PFSK-1 (cell line): Measurements from ENCODE around the gene RFNG.

Experiments
- FOXP2 ChIP-seq: optimal IDR thresholded peaks from 2 replicates; pipeline ENCODE3; 2011; ENCODE audit warnings: borderline replicate concordance, control low read depth, inconsistent platforms; ENCODE audit not compliant: insufficient read depth; ENCODE audit errors: extremely low read length, extremely low read depth
- POLR2AphosphoS5 ChIP-seq: IDR thresholded peaks from 2 replicates; pipeline ENCODE4 v1.6.1; 2012; ENCODE audit warnings: low read depth, mild to moderate bottlenecking, control low read depth, low read length, moderate library complexity
- REST ChIP-seq, 2 experiments: IDR thresholded peaks; 2 replicates each; pipeline versions ENCODE4 v1.6.1 to v1.8.0; 2011 to 2012; ENCODE audit warnings: low read depth in 2 of 2, low read length in 2 of 2, control low read depth in 1 of 2, inconsistent platforms in 1 of 2, mild to moderate bottlenecking in 1 of 2, moderate library complexity in 1 of 2; ENCODE audit not compliant: insufficient read depth in 1 of 2
- SIN3A ChIP-seq: IDR thresholded peaks from 2 replicates; pipeline ENCODE4 v1.6.1; 2012; ENCODE audit warnings: mild to moderate bottlenecking, low read length, moderate library complexity, borderline replicate concordance; ENCODE audit not compliant: insufficient read depth
- TAF1 ChIP-seq: IDR thresholded peaks from 2 replicates; pipeline ENCODE4 v1.6.1; 2012; ENCODE audit warnings: low read length, control low read depth, borderline replicate concordance; ENCODE audit not compliant: insufficient read depth

RFNG gene

GRCh38 chr17:82018989-82019689, 32.5 kb downstream of the RFNG start:
- TF ChIP-seq POLR2AphosphoS5, result no peak
- no peak for TF ChIP-seq FOXP2
- no peak for TF ChIP-seq SIN3A
- TF ChIP-seq REST (IDR thresholded peaks at IDR 0.05; ENCODE audit: insufficient read depth in 1 of 2, low read depth in 2 of 2, low read length in 2 of 2), result no peak
- no peak for TF ChIP-seq TAF1

GRCh38 chr17:82018152-82018988, 33.2 kb downstream of the RFNG start:
- TF ChIP-seq FOXP2 (no peak), POLR2AphosphoS5 (no peak; the same call in 1 of the 2 replicates), REST (IDR thresholded peaks at IDR 0.05; ENCODE audit: insufficient read depth in 1 of 2, low read depth in 2 of 2, low read length in 2 of 2) (no peak), SIN3A (no peak), TAF1 (no peak)

GRCh38 chr17:82017612-82018151, 33.9 kb downstream of the RFNG start:
- TF ChIP-seq SIN3A (no peak), REST (IDR thresholded peaks at IDR 0.05; ENCODE audit: insufficient read depth in 1 of 2, low read depth in 2 of 2, low read length in 2 of 2) (no peak), POLR2AphosphoS5 (no peak), TAF1 (no peak), FOXP2 (no peak)

- no peak for TF ChIP-seq REST (IDR thresholded peaks at IDR 0.05; ENCODE audit: insufficient read depth in 1 of 2, low read depth in 2 of 2, low read length in 2 of 2)
- TF ChIP-seq POLR2AphosphoS5, result no peak
- no peak for TF ChIP-seq FOXP2
- TF ChIP-seq SIN3A, result no peak
These were observed 34.6 kb downstream of the RFNG start for GRCh38 chr17:82016875-82017459.
